Uterus (tissue), 4 donors: ENCODE measurements around the gene NEDD4. TPM values are rescaled to one million over a fixed set of nuclear protein-coding genes. Genes with fewer than 3 reads are reported as not detected.
"Not testable (repeated sequence)": the region's sequence is repeated elsewhere in the genome, so short reads cannot be mapped to it uniquely, and the experiment has no call there.

Source experiments
- DNase-seq, 2 donors: peaks; one replicate each; pipeline ENCODE4 v3.0.0-alpha.2; 2019 to 2020
- H3K27ac ChIP-seq, 2 donors: fragments of 200-600 bp; sonication (generic); 1 replicate in 1 of 2; 2 replicates in 1 of 2; pipeline ENCODE4 v1.5.1; 2016 to 2018
- H3K27me3 ChIP-seq, 2 donors: fragments of 200-600 bp; sonication (generic); one replicate each; pipeline ENCODE4 v1.5.1; 2018 to 2019; ENCODE audit warnings: control low read depth in 1 of 2
- H3K36me3 ChIP-seq, 2 donors: fragments of 200-600 bp; sonication (generic); one replicate each; pipeline ENCODE4 v1.5.1; 2019; ENCODE audit warnings: control low read depth in 1 of 2
- H3K4me1 ChIP-seq, 2 donors: fragments of 200-600 bp; sonication (generic); one replicate each; pipeline ENCODE4 v1.5.1; 2018 to 2019; ENCODE audit warnings: control low read depth in 1 of 2
- H3K4me3 ChIP-seq, 2 donors: fragments of 200-600 bp; sonication (generic); 1 replicate in 1 of 2; 2 replicates in 1 of 2; pipeline ENCODE4 v1.5.1; 2018 to 2019; ENCODE audit warnings: mild to moderate bottlenecking in 1 of 2
- H3K9me3 ChIP-seq, 2 donors: fragments of 200-600 bp; sonication (generic); one replicate each; pipeline ENCODE4 v1.5.1; 2019; ENCODE audit warnings: control low read depth in 1 of 2
- POLR2A ChIP-seq, 2 donors: fragments of 450-650 bp; IDR thresholded peaks; one replicate each; pipeline ENCODE4 v1.6.1; 2016; ENCODE audit warnings: antibody characterized with exemption in 2 of 2, mild to moderate bottlenecking in 1 of 2, moderate library complexity in 1 of 2
- intact Hi-C: fragments of 100-400 bp; cut with DNase I; formaldehyde crosslinking; loops from one replicate; pipeline ENCODE4 v1.15.1; 2023; ENCODE audit warnings: low total_unique reads
- total RNA-seq, 4 donors: library from RNA; depleted of rRNA in 3 of 4; stranded (reverse); fragments of >200 nt in 3 of 4; gene quantifications; one replicate each; pipeline versions ENCODE4 v1.1.0 to v1.2.4, GENCODE V29; 2014 to 2023
- TF ChIP-seq, protein P1 (sequence below), 4 experiments: fragments of 200-600 bp in 2 of 4; fragments of 450-650 bp in 2 of 4; sonication (generic) in 2 of 4; IDR thresholded peaks; one replicate each; pipeline ENCODE4 v1.5.1; 2016 to 2019; ENCODE audit warnings: antibody characterized with exemption in 4 of 4, mild to moderate bottlenecking in 2 of 4, moderate library complexity in 1 of 4
- donor health status: DM: yes; HTN: yes; CAD: no.

NEDD4 gene
- total RNA-seq, 4 donors from 2014 or later = 13.3 to 44.0 (median 35.6) TPM

GRCh38 chr15:56003777-56004176, 10.4 kb upstream of the NEDD4 start:
- intact Hi-C loops, H3K36me3 ChIP-seq: not testable (repeated sequence)

DNA sequence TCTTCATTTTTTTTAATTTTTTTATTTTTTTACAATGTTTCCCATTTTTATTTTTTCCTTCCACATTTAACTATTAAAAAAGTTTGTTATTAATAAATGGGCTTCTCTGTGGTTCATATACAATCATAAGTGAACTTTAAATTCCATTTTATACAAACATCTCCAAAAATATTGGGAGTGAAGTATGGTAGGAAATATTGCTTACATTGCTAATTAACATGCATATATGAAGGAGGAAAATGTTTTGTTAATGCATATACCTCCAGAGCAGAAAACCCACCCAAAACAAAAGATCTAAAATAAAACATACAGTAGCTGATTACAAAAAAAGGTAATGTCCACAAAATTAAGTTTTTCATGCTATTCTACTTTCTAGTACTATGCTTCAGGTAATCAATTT, 9.9 kb upstream of the NEDD4 start:
- DNase-seq, H3K9me3 ChIP-seq, H3K27ac ChIP-seq, H3K4me1 ChIP-seq, H3K27me3 ChIP-seq, intact Hi-C loops, H3K4me3 ChIP-seq, H3K36me3 ChIP-seq: not testable (repeated sequence)

More at GRCh38 chr15:56003777-56004176, 10.4 kb upstream of the NEDD4 start:
- H3K4me1 ChIP-seq, H3K27me3 ChIP-seq, H3K4me3 ChIP-seq, DNase-seq, H3K27ac ChIP-seq, H3K9me3 ChIP-seq: not testable (repeated sequence)

DNA sequence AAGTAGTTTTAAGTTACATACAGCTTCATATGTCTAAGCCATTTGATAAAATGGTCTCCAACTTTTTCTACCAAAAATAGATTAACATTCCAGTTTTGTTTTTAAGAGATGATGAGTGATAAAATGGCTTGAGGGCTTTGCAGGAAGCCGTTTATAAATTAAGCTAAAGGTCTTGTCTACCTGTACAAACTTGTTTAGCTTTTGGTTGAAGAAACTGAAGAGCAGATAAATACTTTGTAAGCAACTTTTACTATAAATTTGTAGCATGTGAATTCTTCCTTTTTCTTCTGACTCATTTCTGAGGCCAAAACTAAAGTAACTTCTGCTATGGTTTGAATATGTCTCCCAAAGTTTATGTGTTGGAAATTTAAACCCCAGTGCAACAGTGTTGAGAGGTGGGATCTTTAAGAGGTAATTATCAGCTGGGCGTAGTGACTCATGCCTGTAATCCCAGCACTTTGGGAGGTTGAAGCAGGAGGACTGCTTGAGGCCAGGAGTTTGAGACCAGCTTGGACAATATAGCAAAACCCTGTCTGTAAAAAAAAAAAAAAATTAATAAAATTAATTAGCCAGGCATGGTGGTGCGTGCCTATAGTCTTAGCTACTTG, 8.2 kb upstream of the NEDD4 start:
- no peak overlapping the region for H3K27ac ChIP-seq
- DNase-seq = no peak

GRCh38 chr15:55999658-56000057, 6.2 kb upstream of the NEDD4 start:
- Histone ChIP-seq H3K4me3 (no peak overlapping the region), H3K27me3 (no peaks in the 10 kb centered on the region), H3K4me1 (no peaks in the 10 kb centered on the region), H3K36me3 (no peaks in the 10 kb centered on the region), H3K27ac (no peak overlapping the region), H3K9me3 (no peaks in the 10 kb centered on the region)
- no peak for DNase-seq
- no peak for TF ChIP-seq POLR2A (IDR thresholded peaks at IDR 0.05)
- TF ChIP-seq, protein P1, sequence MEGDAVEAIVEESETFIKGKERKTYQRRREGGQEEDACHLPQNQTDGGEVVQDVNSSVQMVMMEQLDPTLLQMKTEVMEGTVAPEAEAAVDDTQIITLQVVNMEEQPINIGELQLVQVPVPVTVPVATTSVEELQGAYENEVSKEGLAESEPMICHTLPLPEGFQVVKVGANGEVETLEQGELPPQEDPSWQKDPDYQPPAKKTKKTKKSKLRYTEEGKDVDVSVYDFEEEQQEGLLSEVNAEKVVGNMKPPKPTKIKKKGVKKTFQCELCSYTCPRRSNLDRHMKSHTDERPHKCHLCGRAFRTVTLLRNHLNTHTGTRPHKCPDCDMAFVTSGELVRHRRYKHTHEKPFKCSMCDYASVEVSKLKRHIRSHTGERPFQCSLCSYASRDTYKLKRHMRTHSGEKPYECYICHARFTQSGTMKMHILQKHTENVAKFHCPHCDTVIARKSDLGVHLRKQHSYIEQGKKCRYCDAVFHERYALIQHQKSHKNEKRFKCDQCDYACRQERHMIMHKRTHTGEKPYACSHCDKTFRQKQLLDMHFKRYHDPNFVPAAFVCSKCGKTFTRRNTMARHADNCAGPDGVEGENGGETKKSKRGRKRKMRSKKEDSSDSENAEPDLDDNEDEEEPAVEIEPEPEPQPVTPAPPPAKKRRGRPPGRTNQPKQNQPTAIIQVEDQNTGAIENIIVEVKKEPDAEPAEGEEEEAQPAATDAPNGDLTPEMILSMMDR (IDR thresholded peaks at IDR 0.05) = no peak
- intact Hi-C loops = no loop called here

More for the DNA sequence above, 8.2 kb upstream of the NEDD4 start:
- no peaks in the 10 kb centered on the region for H3K27me3 ChIP-seq
- no peaks in the 10 kb centered on the region for H3K36me3 ChIP-seq
- no peaks in the 10 kb centered on the region for H3K4me1 ChIP-seq
- no peak for TF ChIP-seq POLR2A (IDR thresholded peaks at IDR 0.05)
- TF ChIP-seq, protein P1 (IDR thresholded peaks at IDR 0.05) = no peak
- no peak overlapping the region for H3K4me3 ChIP-seq
- intact Hi-C loops = no loop called here
- H3K9me3 ChIP-seq = no peaks in the 10 kb centered on the region

- Histone ChIP-seq H3K4me3 (no peak overlapping the region), H3K36me3 (no peaks in the 10 kb centered on the region), H3K9me3 (no peaks in the 10 kb centered on the region), H3K4me1 (no peaks in the 10 kb centered on the region), H3K27me3 (no peaks in the 10 kb centered on the region), H3K27ac (no peak overlapping the region)
- TF ChIP-seq POLR2A (IDR thresholded peaks at IDR 0.05) = no peak
- TF ChIP-seq, protein P1 (IDR thresholded peaks at IDR 0.05) = no peak
- DNase-seq = no peak
- intact Hi-C loops = no loop called here
These were observed 5.1 kb upstream of the NEDD4 start for GRCh38 chr15:55998478-55998877.

GRCh38 chr15:55993804-55994560, 570 bp upstream of the NEDD4 start:
- peak overlapping the region; percentile 97 to 99 for H3K27ac ChIP-seq
- peak overlapping the region; percentile 67 to 98 for H3K4me3 ChIP-seq
- H3K27me3 ChIP-seq = no peaks in the 10 kb centered on the region
- intact Hi-C loops = no loop called here
- TF ChIP-seq POLR2A (IDR thresholded peaks at IDR 0.05) = no peak
- TF ChIP-seq, protein P1 (IDR thresholded peaks at IDR 0.05) = peak in 1 of 4 experiments; percentile 10
- H3K4me1 ChIP-seq = no peaks in the 10 kb centered on the region
- H3K36me3 ChIP-seq = no peaks in the 10 kb centered on the region
- no peak for DNase-seq
- H3K9me3 ChIP-seq = no peaks in the 10 kb centered on the region
